Measurements from ENCODE around the gene NT5C1B. TPM values are rescaled to one million over a fixed set of nuclear protein-coding genes. Genes with fewer than 3 reads are reported as not detected.
"Not testable (repeated sequence)": the region's sequence is repeated elsewhere in the genome, so short reads cannot be mapped to it uniquely, and the experiment has no call there.

The NT5C1B gene
- not detected in 2 replicates for total RNA-seq

GRCh38 chr2:18589354-18589753, at the start of gene NT5C1B:
NT5C1B (minus strand) TSS chr2:18589569; CDS start chr2:18589468, 101 bp downstream.
- DNase-seq, result no peak
- H3K9me3 Mint-ChIP-seq, result peaks cover 2% of the 10 kb centered on the region
- no peak within 1 kb of the TSS for H3K4me3 Mint-ChIP-seq
- H3K36me3 Mint-ChIP-seq (ENCODE audit: low read depth), result peaks cover 6% of the 10 kb centered on the region
- intact Hi-C loops (cut with micrococcal nuclease), result no loop called here
- no peak within 1 kb of the TSS for H3K27ac Mint-ChIP-seq
- H3K4me1 Mint-ChIP-seq, result no peaks in the 10 kb centered on the region
- ATAC-seq (ENCODE audit: low read depth), result no peak
- H3K27me3 Mint-ChIP-seq, result no peaks in the 10 kb centered on the region
- CTCF ChIA-PET, result no interaction called here
- no peak for TF ChIP-seq CTCF (IDR thresholded peaks at IDR 0.05)
- POLR2A ChIA-PET, result no interaction called here

- ChIA-PET CTCF (no interaction called here), POLR2A (no interaction called here)
- Mint-ChIP-seq H3K27me3 (no peaks in the 10 kb centered on the region), H3K4me3 (no peak overlapping the region), H3K36me3 (ENCODE audit: low read depth) (peaks cover 19% of the 10 kb centered on the region), H3K4me1 (no peaks in the 10 kb centered on the region), H3K9me3 (peaks cover 24% of the 10 kb centered on the region), H3K27ac (no peak overlapping the region)
- intact Hi-C loops (cut with micrococcal nuclease), result no loop called here
- DNase-seq (no peak), ATAC-seq (ENCODE audit: low read depth) (no peak)
- TF ChIP-seq CTCF (IDR thresholded peaks at IDR 0.05), result no peak
Observed at GRCh38 chr2:18637196-18637595, 47.8 kb upstream of the NT5C1B start.

GRCh38 chr2:18632699-18633098, 43.3 kb upstream of the NT5C1B start:
- H3K4me1 Mint-ChIP-seq; intact Hi-C loops (cut with micrococcal nuclease); H3K27me3 Mint-ChIP-seq; H3K4me3 Mint-ChIP-seq; CTCF ChIA-PET; DNase-seq; H3K27ac Mint-ChIP-seq; ATAC-seq (ENCODE audit: low read depth); POLR2A ChIA-PET: not testable (repeated sequence)
- peaks cover 30% of the 10 kb centered on the region for H3K9me3 Mint-ChIP-seq
- peaks cover 25% of the 10 kb centered on the region for H3K36me3 Mint-ChIP-seq (ENCODE audit: low read depth)

GRCh38 chr2:18630941-18631340, 41.6 kb upstream of the NT5C1B start:
- Mint-ChIP-seq H3K27me3 (no peaks in the 10 kb centered on the region), H3K36me3 (ENCODE audit: low read depth) (peaks cover 13% of the 10 kb centered on the region), H3K4me3 (no peak overlapping the region), H3K4me1 (no peaks in the 10 kb centered on the region), H3K27ac (no peak overlapping the region), H3K9me3 (peaks cover 17% of the 10 kb centered on the region)
- ATAC-seq (ENCODE audit: low read depth) (no peak), DNase-seq (no peak)
- POLR2A ChIA-PET, result no interaction called here
- CTCF ChIA-PET, result no interaction called here
- intact Hi-C loops (cut with micrococcal nuclease), result no loop called here
- no peak for TF ChIP-seq CTCF (IDR thresholded peaks at IDR 0.05)

- no peak for TF ChIP-seq CTCF (IDR thresholded peaks at IDR 0.05)
- POLR2A ChIA-PET, result no interaction called here
- Mint-ChIP-seq H3K4me1 (no peaks in the 10 kb centered on the region), H3K36me3 (ENCODE audit: low read depth) (peaks cover 13% of the 10 kb centered on the region), H3K4me3 (no peak overlapping the region), H3K27ac (no peak overlapping the region), H3K27me3 (no peaks in the 10 kb centered on the region), H3K9me3 (peaks cover 15% of the 10 kb centered on the region)
- DNase-seq, result no peak
- CTCF ChIA-PET, result no interaction called here
- ATAC-seq (ENCODE audit: low read depth), result no peak
- intact Hi-C loops (cut with micrococcal nuclease), result no loop called here
Observed at GRCh38 chr2:18630541-18630940, 41.2 kb upstream of the NT5C1B start.

GRCh38 chr2:18630101-18630500, 40.7 kb upstream of the NT5C1B start:
- Mint-ChIP-seq H3K4me1 (no peaks in the 10 kb centered on the region), H3K27ac (no peak overlapping the region), H3K9me3 (peaks cover 15% of the 10 kb centered on the region), H3K27me3 (no peaks in the 10 kb centered on the region), H3K4me3 (no peak overlapping the region), H3K36me3 (ENCODE audit: low read depth) (peaks cover 13% of the 10 kb centered on the region)
- CTCF ChIA-PET, result no interaction called here
- DNase-seq (no peak), ATAC-seq (ENCODE audit: low read depth) (no peak)
- TF ChIP-seq CTCF (IDR thresholded peaks at IDR 0.05), result no peak
- POLR2A ChIA-PET, result no interaction called here
- intact Hi-C loops (cut with micrococcal nuclease), result no loop called here

All from activated B cell treated with CpG ODN at 0.5 μM for 24 hours (primary cell).